Nephron progenitor cell (in vitro differentiated cells): ENCODE results near the gene SYNC.
"Not testable (repeated sequence)": the region's sequence is repeated elsewhere in the genome, so short reads cannot be mapped to it uniquely, and the experiment has no call there.

Experiments
- DNase-seq: peaks from one replicate; pipeline ENCODE4 v3.0.0; 2021
- H3K27ac Mint-ChIP-seq: 2 replicates; pipeline ENCODE4 v1.8.0; 2021; ENCODE audit warnings: mild to moderate bottlenecking, moderate library complexity, mixed read lengths
- H3K27me3 Mint-ChIP-seq: 2 replicates; pipeline ENCODE4 v1.8.0; 2021; ENCODE audit warnings: mild to moderate bottlenecking, low read depth, mixed read lengths; ENCODE audit not compliant: poor library complexity
- H3K36me3 Mint-ChIP-seq: 2 replicates; pipeline ENCODE4 v1.8.0; 2021; ENCODE audit warnings: low read depth, mixed read lengths
- H3K4me1 Mint-ChIP-seq: 2 replicates; pipeline ENCODE4 v1.8.0; 2021; ENCODE audit warnings: mixed read lengths
- H3K4me3 Mint-ChIP-seq: 2 replicates; pipeline ENCODE4 v1.8.0; 2021; ENCODE audit warnings: mild to moderate bottlenecking, moderate library complexity, mixed read lengths
- H3K9me3 Mint-ChIP-seq: 2 replicates; pipeline ENCODE4 v1.8.0; 2021; ENCODE audit warnings: mild to moderate bottlenecking, moderate library complexity, mixed read lengths
- CTCF ChIP-seq: fragments of 200-600 bp; sonication (generic); IDR thresholded peaks from 2 replicates; pipeline ENCODE4 v1.5.0; 2021; ENCODE audit warnings: antibody characterized with exemption

Gene SYNC

GRCh38 chr1:32701421-32701911 is 1.1 kb downstream of the SYNC start:
- H3K9me3 Mint-ChIP-seq = no peaks in the 10 kb centered on the region
- H3K27me3 Mint-ChIP-seq = peaks cover 25% of the 10 kb centered on the region
- peaks cover 24% of the 10 kb centered on the region for H3K4me1 Mint-ChIP-seq
- no peak for TF ChIP-seq CTCF
- H3K4me3 Mint-ChIP-seq = peak overlapping the region; percentile 80
- no peak for DNase-seq
- H3K27ac Mint-ChIP-seq = no peak overlapping the region
- no peaks in the 10 kb centered on the region for H3K36me3 Mint-ChIP-seq

- H3K27ac Mint-ChIP-seq, H3K9me3 Mint-ChIP-seq, H3K36me3 Mint-ChIP-seq, DNase-seq, H3K4me3 Mint-ChIP-seq, H3K27me3 Mint-ChIP-seq: not testable (repeated sequence)
- peaks cover 18% of the 10 kb centered on the region for H3K4me1 Mint-ChIP-seq
Measured at GRCh38 chr1:32696996-32697395, 5.6 kb downstream of the SYNC start.

GRCh38 chr1:32696041-32696440 is 6.5 kb downstream of the SYNC start:
- H3K36me3 Mint-ChIP-seq = peaks cover 13% of the 10 kb centered on the region

DNA sequence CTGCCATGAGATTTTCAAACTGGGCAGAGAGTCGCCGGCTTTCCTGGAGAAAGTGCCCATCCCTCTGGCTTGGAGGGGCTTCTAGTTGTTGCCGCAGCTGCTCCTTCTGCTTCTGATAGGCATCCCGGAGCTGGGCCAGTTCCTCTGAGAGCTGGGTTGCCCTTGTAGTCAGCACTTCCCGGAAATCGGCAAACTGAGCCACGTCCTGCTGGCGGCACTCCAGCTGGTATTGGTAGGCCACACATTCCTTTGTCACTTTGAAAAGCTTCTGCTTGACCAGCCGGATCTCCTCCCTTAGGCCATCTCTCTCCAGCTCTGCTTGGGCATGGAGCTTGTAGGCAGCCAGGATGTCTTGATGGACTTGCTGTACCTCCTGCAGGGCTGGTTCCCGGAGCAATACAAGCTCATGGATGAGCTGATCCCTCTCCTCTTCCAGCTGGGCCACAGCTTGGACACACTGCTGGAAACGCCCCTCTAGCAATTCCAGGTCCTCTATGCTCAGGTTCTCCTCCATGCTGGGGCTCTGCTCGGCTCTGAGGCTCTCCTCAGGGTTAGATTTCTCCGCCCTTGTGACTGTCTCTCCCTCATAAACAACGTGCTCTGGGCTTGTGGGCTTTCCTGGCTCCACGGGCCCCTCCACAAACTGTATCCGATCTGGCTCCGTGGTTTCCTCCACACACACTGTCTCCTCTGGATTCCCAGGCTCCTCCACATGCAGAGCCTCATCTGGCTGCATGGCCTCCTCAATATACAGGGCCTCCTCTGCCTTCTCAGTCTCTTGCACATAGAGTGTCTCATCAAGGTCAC is 7.3 kb downstream of the SYNC start:
- DNase-seq = no peak

More at GRCh38 chr1:32696041-32696440, 6.5 kb downstream of the SYNC start:
- Mint-ChIP-seq H3K27ac (no peak overlapping the region), H3K4me1 (peaks cover 14% of the 10 kb centered on the region), H3K27me3 (peaks cover 8% of the 10 kb centered on the region), H3K9me3 (no peaks in the 10 kb centered on the region), H3K4me3 (no peak overlapping the region)
- TF ChIP-seq CTCF = no peak
- no peak for DNase-seq

DNA sequence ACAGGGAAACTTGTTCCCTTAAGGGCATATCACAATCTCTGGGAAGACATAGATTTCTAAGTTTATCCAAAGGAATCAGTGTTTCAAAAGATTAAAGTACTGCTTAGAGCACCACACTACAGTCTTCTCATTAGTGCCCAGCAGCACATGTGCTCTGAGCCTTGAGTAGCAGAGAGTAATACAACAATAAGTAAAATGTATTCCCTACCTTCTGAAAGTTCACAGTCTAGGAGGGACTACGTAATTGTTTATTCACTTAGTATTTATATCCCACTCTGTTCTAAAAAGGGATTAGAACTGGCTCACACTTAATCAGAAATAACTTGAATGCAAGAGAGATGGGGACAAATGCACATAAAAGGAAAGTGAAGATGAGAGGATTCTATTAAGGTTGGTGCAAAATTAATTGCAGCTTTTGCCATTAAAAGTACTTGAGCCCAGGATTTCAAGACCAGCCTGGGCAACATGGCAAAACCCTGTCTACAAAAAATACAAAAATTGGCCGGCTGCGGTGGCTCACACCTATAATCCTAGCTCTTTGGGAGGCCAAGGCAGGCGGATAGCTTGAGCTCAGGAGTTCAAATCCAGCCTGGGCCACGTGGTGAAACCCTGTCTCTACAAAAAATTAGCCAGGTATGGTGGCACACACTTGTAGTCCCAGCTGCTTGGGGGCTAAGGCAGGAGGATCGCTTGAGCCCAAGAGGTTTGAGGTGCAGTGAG is 9.0 kb downstream of the SYNC start:
- peaks cover 18% of the 10 kb centered on the region for H3K36me3 Mint-ChIP-seq
- H3K9me3 Mint-ChIP-seq = no peaks in the 10 kb centered on the region
- H3K27me3 Mint-ChIP-seq = peaks cover 3% of the 10 kb centered on the region
- H3K4me1 Mint-ChIP-seq = peaks cover 9% of the 10 kb centered on the region
- no peak overlapping the region for H3K27ac Mint-ChIP-seq
- no peak for DNase-seq
- no peak overlapping the region for H3K4me3 Mint-ChIP-seq
- no peak for TF ChIP-seq CTCF

More for the DNA sequence above, 7.3 kb downstream of the SYNC start:
- Mint-ChIP-seq H3K36me3 (peaks cover 13% of the 10 kb centered on the region), H3K27ac (peak overlapping the region; percentile 57), H3K9me3 (no peaks in the 10 kb centered on the region), H3K4me3 (no peak overlapping the region), H3K4me1 (peaks cover 14% of the 10 kb centered on the region), H3K27me3 (peaks cover 6% of the 10 kb centered on the region)
- TF ChIP-seq CTCF = no peak

- Mint-ChIP-seq H3K36me3 (peaks cover 45% of the 10 kb centered on the region), H3K9me3 (no peaks in the 10 kb centered on the region), H3K27me3 (peaks cover 3% of the 10 kb centered on the region), H3K4me1 (no peaks in the 10 kb centered on the region), H3K27ac (no peak overlapping the region), H3K4me3 (no peak overlapping the region)
- DNase-seq = no peak
- TF ChIP-seq CTCF = no peak
Measured at GRCh38 chr1:32686387-32686786, 16.2 kb downstream of the SYNC start.
